Measurements from ENCODE around the gene PRKN. TPM values are rescaled to one million over a fixed set of nuclear protein-coding genes. Genes with fewer than 3 reads are reported as not detected.

Gene PRKN
- total RNA-seq, 1 donor from 2014 or later: 2.8 TPM

GRCh38 chr6:162267126-162267525 lies 460.4 kb downstream of the PRKN start:
- Histone ChIP-seq H3K4me3 (no peak overlapping the region), H3K27ac (no peak overlapping the region), H3K9me3 (ENCODE audit: low read depth) (no peaks in the 10 kb centered on the region), H4K20me1 (ENCODE audit: low read depth) (no peaks in the 10 kb centered on the region), H3K4me2 (no peak overlapping the region), H3K27me3 (no peaks in the 10 kb centered on the region), H3K79me2 (ENCODE audit: low read depth) (no peaks in the 10 kb centered on the region), H3K9ac (no peak overlapping the region), H3F3A (ENCODE audit: low read depth) (peaks cover 5% of the 10 kb centered on the region), H3K36me3 (no peaks in the 10 kb centered on the region), H3K4me1 (peaks cover 8% of the 10 kb centered on the region), H2AFZ (replicated peaks) (no peak overlapping the region)
- Mint-ChIP-seq H3K27me3 (ENCODE audit: insufficient read depth, low read depth) (peaks cover 4% of the 10 kb centered on the region), H3K4me1 (peaks cover 22% of the 10 kb centered on the region), H3K9me3 (peaks cover 3% of the 10 kb centered on the region), H3K36me3 (no peaks in the 10 kb centered on the region), H3K27ac (no peak overlapping the region), H3K4me3 (no peak overlapping the region)
- DNase-seq (ENCODE audit: low spot score): no peak
- TF ChIP-seq EZH2phosphoT487 (IDR thresholded peaks at IDR 0.05): no peak
- no peak for TF ChIP-seq EZH2 (IDR thresholded peaks at IDR 0.05)
- TF ChIP-seq, protein P1, sequence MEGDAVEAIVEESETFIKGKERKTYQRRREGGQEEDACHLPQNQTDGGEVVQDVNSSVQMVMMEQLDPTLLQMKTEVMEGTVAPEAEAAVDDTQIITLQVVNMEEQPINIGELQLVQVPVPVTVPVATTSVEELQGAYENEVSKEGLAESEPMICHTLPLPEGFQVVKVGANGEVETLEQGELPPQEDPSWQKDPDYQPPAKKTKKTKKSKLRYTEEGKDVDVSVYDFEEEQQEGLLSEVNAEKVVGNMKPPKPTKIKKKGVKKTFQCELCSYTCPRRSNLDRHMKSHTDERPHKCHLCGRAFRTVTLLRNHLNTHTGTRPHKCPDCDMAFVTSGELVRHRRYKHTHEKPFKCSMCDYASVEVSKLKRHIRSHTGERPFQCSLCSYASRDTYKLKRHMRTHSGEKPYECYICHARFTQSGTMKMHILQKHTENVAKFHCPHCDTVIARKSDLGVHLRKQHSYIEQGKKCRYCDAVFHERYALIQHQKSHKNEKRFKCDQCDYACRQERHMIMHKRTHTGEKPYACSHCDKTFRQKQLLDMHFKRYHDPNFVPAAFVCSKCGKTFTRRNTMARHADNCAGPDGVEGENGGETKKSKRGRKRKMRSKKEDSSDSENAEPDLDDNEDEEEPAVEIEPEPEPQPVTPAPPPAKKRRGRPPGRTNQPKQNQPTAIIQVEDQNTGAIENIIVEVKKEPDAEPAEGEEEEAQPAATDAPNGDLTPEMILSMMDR (IDR thresholded peaks at IDR 0.05): no peak

- Histone ChIP-seq H3K9me3 (ENCODE audit: low read depth) (no peaks in the 10 kb centered on the region), H3K27me3 (no peaks in the 10 kb centered on the region), H2AFZ (replicated peaks) (no peak overlapping the region), H3K4me1 (peaks cover 14% of the 10 kb centered on the region), H3K9ac (no peak overlapping the region), H3F3A (ENCODE audit: low read depth) (peaks cover 5% of the 10 kb centered on the region), H3K4me2 (peak overlapping the region; percentile 27), H3K27ac (no peak overlapping the region), H3K79me2 (ENCODE audit: low read depth) (no peaks in the 10 kb centered on the region), H3K4me3 (no peak overlapping the region), H3K36me3 (no peaks in the 10 kb centered on the region), H4K20me1 (ENCODE audit: low read depth) (no peaks in the 10 kb centered on the region)
- H3K36me3 Mint-ChIP-seq: no peaks in the 10 kb centered on the region
- peaks cover 4% of the 10 kb centered on the region for H3K27me3 Mint-ChIP-seq (ENCODE audit: insufficient read depth, low read depth)
- H3K9me3 Mint-ChIP-seq: peaks cover 3% of the 10 kb centered on the region
- peaks cover 22% of the 10 kb centered on the region for H3K4me1 Mint-ChIP-seq
- peak overlapping the region; percentile 55 for H3K27ac Mint-ChIP-seq
- DNase-seq (ENCODE audit: low spot score): no peak
- peak overlapping the region; percentile 50 for H3K4me3 Mint-ChIP-seq
- TF ChIP-seq, protein P1 (IDR thresholded peaks at IDR 0.05): no peak
- TF ChIP-seq EZH2 (IDR thresholded peaks at IDR 0.05) (no peak), EZH2phosphoT487 (IDR thresholded peaks at IDR 0.05) (no peak)
Observed at GRCh38 chr6:162264581-162264980, 463.0 kb downstream of the PRKN start.

DNA sequence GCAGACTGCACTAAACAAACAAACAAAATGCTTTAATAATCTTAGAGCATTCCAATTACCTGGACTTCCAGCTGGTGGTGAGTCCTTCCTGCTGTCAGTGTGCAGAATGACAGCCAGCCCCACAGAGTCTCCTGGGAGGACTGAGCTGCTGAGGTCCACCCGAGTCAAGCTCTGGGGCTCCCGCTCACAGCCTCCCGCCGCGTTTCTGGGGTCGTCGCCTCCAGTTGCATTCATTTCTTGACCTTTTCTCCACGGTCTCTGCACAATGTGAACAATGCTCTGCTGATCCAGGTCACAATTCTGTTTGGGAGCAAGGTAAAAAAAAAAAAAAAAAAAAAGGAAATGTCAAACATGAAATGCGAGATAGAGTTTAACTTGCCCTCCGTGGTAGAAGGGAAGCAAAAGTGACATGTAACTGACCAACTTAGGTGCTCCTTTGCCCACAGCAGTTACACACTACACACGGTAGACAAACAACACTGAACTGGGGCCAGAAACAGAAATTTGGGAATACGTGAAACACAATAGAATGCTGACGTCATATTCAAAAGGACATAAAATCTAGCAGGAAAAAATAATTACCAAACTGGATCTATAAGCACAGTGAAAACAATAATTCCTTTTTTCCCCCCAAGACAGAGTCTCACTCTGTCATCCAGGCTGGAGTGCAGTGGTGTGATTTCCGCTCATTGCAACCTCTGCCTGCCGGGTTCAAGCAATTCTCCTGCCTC lies 464.9 kb downstream of the PRKN start:
- H3K9me3 ChIP-seq (ENCODE audit: low read depth): no peaks in the 10 kb centered on the region
- no peak overlapping the region for H2AFZ ChIP-seq (replicated peaks)
- no peaks in the 10 kb centered on the region for H3K79me2 ChIP-seq (ENCODE audit: low read depth)
- no peak overlapping the region for H3K9ac ChIP-seq
- no peaks in the 10 kb centered on the region for H3K36me3 ChIP-seq
- peaks cover 22% of the 10 kb centered on the region for H3K4me1 Mint-ChIP-seq
- peaks cover 16% of the 10 kb centered on the region for H3K4me1 ChIP-seq
- H3K4me3 ChIP-seq: no peak overlapping the region
- no peak overlapping the region for H3K4me3 Mint-ChIP-seq
- H3K4me2 ChIP-seq: no peak overlapping the region
- TF ChIP-seq EZH2 (IDR thresholded peaks at IDR 0.05): no peak
- TF ChIP-seq, protein P1 (IDR thresholded peaks at IDR 0.05): no peak
- no peak for TF ChIP-seq EZH2phosphoT487 (IDR thresholded peaks at IDR 0.05)
- peaks cover 3% of the 10 kb centered on the region for H3K36me3 Mint-ChIP-seq
- H4K20me1 ChIP-seq (ENCODE audit: low read depth): no peaks in the 10 kb centered on the region
- no peak overlapping the region for H3K27ac Mint-ChIP-seq
- H3K27me3 Mint-ChIP-seq (ENCODE audit: insufficient read depth, low read depth): peaks cover 6% of the 10 kb centered on the region
- DNase-seq (ENCODE audit: low spot score): peak; percentile 17
- H3K27ac ChIP-seq: no peak overlapping the region
- peaks cover 5% of the 10 kb centered on the region for H3F3A ChIP-seq (ENCODE audit: low read depth)
- H3K9me3 Mint-ChIP-seq: peaks cover 3% of the 10 kb centered on the region
- H3K27me3 ChIP-seq: no peaks in the 10 kb centered on the region

Measured in neural progenitor cell (in vitro differentiated cells).